B cell (primary cell): ENCODE data around the gene KCNK2. TPM values are rescaled to one million over a fixed set of nuclear protein-coding genes. Genes with fewer than 3 reads are reported as not detected.

Experiments used
- ATAC-seq: fragments of 200-7000 bp; cut with Tn5 transposase; one replicate; pipeline ENCODE4 v1.10.0; 2021; ENCODE audit warnings: low read depth, mild to moderate bottlenecking, moderate number of reproducible peaks, moderate library complexity
- CTCF ChIA-PET: fragments of 350-600 bp; sonication (Branson Sonifier 250); formaldehyde crosslinking; loops from one replicate; lab custom pipeline; 2021; ENCODE audit warnings: antibody characterized with exemption, inconsistent platforms; lab: Charles Lee
- POLR2A ChIA-PET: fragments of 350-600 bp; sonication (Branson Sonifier 250); formaldehyde crosslinking; loops from one replicate; lab custom pipeline; 2021; ENCODE audit warnings: antibody characterized with exemption; lab: Charles Lee
- DNase-seq: peaks from one replicate; pipeline ENCODE4 v3.0.0; 2013
- H2AFZ ChIP-seq: 2 replicates; pipeline ENCODE4 v1.6.1; 2012; ENCODE audit warnings: mild to moderate bottlenecking, low read depth, low read length; ENCODE audit not compliant: insufficient read depth, poor library complexity, severe bottlenecking
- H3K27ac ChIP-seq, 2 donors: 1 replicate in 1 of 2; 2 replicates in 1 of 2; pipeline ENCODE4 v1.5.1; 2012 to 2013; ENCODE audit warnings: low read length in 2 of 2, mild to moderate bottlenecking in 2 of 2, moderate library complexity in 1 of 2
- H3K27me3 ChIP-seq, 4 experiments: fragments of 200-600 bp in 1 of 4; sonication (generic) in 1 of 4; replicated peaks in 1 of 4; 1 replicate in 2 of 4; 2 replicates in 2 of 4; pipeline versions ENCODE4 v1.6.1 to v1.7.0; 2013 to 2016; ENCODE audit warnings: low read length in 3 of 4, mild to moderate bottlenecking in 2 of 4, mixed read lengths in 1 of 4, moderate library complexity in 1 of 4; ENCODE audit not compliant: insufficient read depth in 4 of 4, control insufficient read depth in 3 of 4; ENCODE audit errors: control extremely low read depth in 1 of 4
- H3K36me3 ChIP-seq, 2 experiments: replicated peaks in 1 of 2; 1 replicate in 1 of 2; 2 replicates in 1 of 2; pipeline versions ENCODE4 v1.6.1 to v1.7.1; 2013; ENCODE audit warnings: low read length in 1 of 2; ENCODE audit not compliant: insufficient read depth in 2 of 2, control insufficient read depth in 1 of 2; ENCODE audit errors: control extremely low read depth in 1 of 2, extremely low read depth in 1 of 2
- H3K4me1 ChIP-seq, 2 donors: fragments of 200-600 bp in 1 of 2; sonication (generic) in 1 of 2; 1 replicate in 1 of 2; 2 replicates in 1 of 2; pipeline versions ENCODE4 v1.5.1 to v1.6.1; 2013 to 2017; ENCODE audit warnings: low read length in 2 of 2; ENCODE audit not compliant: control insufficient read depth in 2 of 2, insufficient read depth in 2 of 2
- H3K4me2 ChIP-seq: replicated peaks from 2 replicates; pipeline ENCODE3; 2012; ENCODE audit warnings: mild to moderate bottlenecking, low read depth, low read length; ENCODE audit not compliant: poor library complexity, severe bottlenecking
- H3K4me3 ChIP-seq, 5 experiments: fragments of 200-600 bp in 1 of 5; sonication (generic) in 1 of 5; 1 replicate in 3 of 5; 2 replicates in 2 of 5; pipeline versions ENCODE4 v1.5.1 to v1.7.0; 2011 to 2016; ENCODE audit warnings: low read length in 4 of 5, mild to moderate bottlenecking in 4 of 5, low read depth in 2 of 5, control low read depth in 1 of 5, moderate library complexity in 1 of 5; ENCODE audit not compliant: insufficient read depth in 1 of 5; ENCODE audit errors: control extremely low read depth in 1 of 5, extremely low read depth in 1 of 5
- H3K79me2 ChIP-seq: fragments of 200-600 bp; sonication (generic); one replicate; pipeline ENCODE4 v1.6.0; 2016; ENCODE audit warnings: low read length; ENCODE audit not compliant: control insufficient read depth, insufficient read depth
- H3K9ac ChIP-seq: fragments of 200-600 bp; sonication (generic); 2 replicates; pipeline ENCODE4 v1.6.1; 2017; ENCODE audit warnings: mild to moderate bottlenecking, low read length, moderate library complexity
- H3K9me3 ChIP-seq, 3 donors: one replicate each; pipeline versions ENCODE4 v1.6.1 to v1.7.1; 2013; ENCODE audit warnings: low read length in 2 of 3; ENCODE audit not compliant: control insufficient read depth in 2 of 3, insufficient read depth in 1 of 3; ENCODE audit errors: control extremely low read depth in 1 of 3
- H4K20me1 ChIP-seq: 2 replicates; pipeline ENCODE4 v1.6.0; 2012; ENCODE audit warnings: mild to moderate bottlenecking, low read length; ENCODE audit not compliant: insufficient read depth, control insufficient read depth, poor library complexity, severe bottlenecking
- H3K27ac Mint-ChIP-seq: one replicate; pipeline ENCODE4 v1.8.0; 2021; ENCODE audit warnings: mixed read lengths
- H3K27me3 Mint-ChIP-seq: one replicate; pipeline ENCODE4 v1.8.0; 2021; ENCODE audit warnings: mixed read lengths
- H3K4me1 Mint-ChIP-seq: one replicate; pipeline ENCODE4 v1.8.0; 2021; ENCODE audit warnings: mixed read lengths
- H3K4me3 Mint-ChIP-seq: one replicate; pipeline ENCODE4 v1.8.0; 2021; ENCODE audit warnings: mixed read lengths
- H3K9me3 Mint-ChIP-seq: one replicate; pipeline ENCODE4 v1.8.0; 2022; ENCODE audit warnings: mixed read lengths; ENCODE audit not compliant: insufficient read depth
- EZH2 ChIP-seq: IDR thresholded peaks from 2 replicates; pipeline ENCODE4 v1.6.1; 2012; ENCODE audit warnings: borderline replicate concordance, low read depth, mild to moderate bottlenecking, moderate library complexity, low read length; ENCODE audit not compliant: insufficient read depth, poor library complexity, severe bottlenecking
- WGBS: methylation state at CpG from one replicate; pipeline ENCODE4 v1.1.5; 2013; ENCODE audit warnings: missing lambda C conversion rate; ENCODE audit not compliant: insufficient coverage; 5-methylcytosine and 5-hydroxymethylcytosine counted together
- intact Hi-C: fragments of 100-400 bp; cut with micrococcal nuclease; formaldehyde crosslinking; loops from one replicate; pipeline ENCODE4 v1.10.0; 2022
- polyA plus RNA-seq: library from polyadenylated mRNA; depleted of rRNA; stranded (reverse); fragments of >200 nt; gene quantifications from 2 replicates; pipeline ENCODE4 v1.2.3, GENCODE V29; 2012
- total RNA-seq, 2 donors: library from RNA; stranded (reverse); fragments of 120-200 nt in 1 of 2; gene quantifications; 1 replicate in 1 of 2; 2 replicates in 1 of 2; pipeline versions ENCODE4 v1.2.3 to v1.2.4, GENCODE V29; 2013 to 2022
- TF ChIP-seq, protein P1 (sequence below): fragments of 200-600 bp; IDR thresholded peaks from one replicate; pipeline ENCODE4 v1.8.0; 2022; ENCODE audit warnings: antibody characterized with exemption, mild to moderate bottlenecking

KCNK2 gene
- total and polyA plus RNA-seq, 2 donors (not counting 1 experiment from before 2014, with no cell fraction given) = not detected

DNA sequence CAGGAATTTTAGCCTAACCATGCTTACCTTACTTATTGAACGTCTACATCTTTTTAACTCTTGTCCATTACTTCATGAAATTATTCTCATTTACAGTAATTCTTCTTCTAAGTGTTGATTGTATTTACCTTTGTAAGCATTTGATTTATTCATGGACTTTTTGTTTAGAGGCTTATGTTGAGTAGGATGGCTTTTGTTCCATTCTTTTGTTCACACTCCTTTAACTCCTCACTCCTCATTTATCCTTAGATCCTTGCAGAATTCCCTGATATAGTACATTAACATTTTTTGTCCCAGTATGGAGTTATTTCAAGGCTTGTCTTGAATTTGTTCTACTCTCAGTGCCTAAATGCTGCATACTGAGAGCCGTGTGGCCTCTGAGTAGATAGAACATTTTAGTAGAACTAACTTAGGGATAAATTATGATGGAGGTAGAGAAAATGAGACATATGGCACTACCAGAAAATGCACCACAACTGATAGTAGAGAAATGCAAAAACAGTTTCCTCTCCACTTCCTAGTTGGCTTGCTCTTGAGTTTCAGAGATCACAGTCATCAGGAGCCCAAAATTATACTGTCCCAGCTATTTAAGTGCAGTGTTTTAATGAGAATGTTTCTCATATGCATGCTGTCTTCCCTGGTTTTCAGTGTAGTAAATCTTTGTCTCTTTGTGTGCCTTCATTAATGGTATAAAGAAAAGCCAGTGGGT lies 69.5 kb downstream of the KCNK2 start:
- Histone ChIP-seq H2AFZ (no peak overlapping the region), H3K9me3 (no peaks in the 10 kb centered on the region), H4K20me1 (no peaks in the 10 kb centered on the region), H3K4me1 (no peaks in the 10 kb centered on the region), H3K4me2 (no peak overlapping the region), H3K27ac (no peak overlapping the region), H3K79me2 (no peaks in the 10 kb centered on the region), H3K9ac (no peak overlapping the region), H3K36me3 (no peaks in the 10 kb centered on the region), H3K27me3 (no peaks in the 10 kb centered on the region), H3K4me3 (no peak overlapping the region)
- Mint-ChIP-seq H3K27ac (no peak overlapping the region), H3K4me1 (no peaks in the 10 kb centered on the region), H3K9me3 (no peaks in the 10 kb centered on the region), H3K27me3 (no peaks in the 10 kb centered on the region), H3K4me3 (no peak overlapping the region)
- ATAC-seq = no peak
- ChIA-PET CTCF (no interaction called here), POLR2A (no interaction called here)
- intact Hi-C loops = no loop called here
- WGBS = no CpG with 5 or more reads among the region's 2 CpGs
- TF ChIP-seq, protein P1, sequence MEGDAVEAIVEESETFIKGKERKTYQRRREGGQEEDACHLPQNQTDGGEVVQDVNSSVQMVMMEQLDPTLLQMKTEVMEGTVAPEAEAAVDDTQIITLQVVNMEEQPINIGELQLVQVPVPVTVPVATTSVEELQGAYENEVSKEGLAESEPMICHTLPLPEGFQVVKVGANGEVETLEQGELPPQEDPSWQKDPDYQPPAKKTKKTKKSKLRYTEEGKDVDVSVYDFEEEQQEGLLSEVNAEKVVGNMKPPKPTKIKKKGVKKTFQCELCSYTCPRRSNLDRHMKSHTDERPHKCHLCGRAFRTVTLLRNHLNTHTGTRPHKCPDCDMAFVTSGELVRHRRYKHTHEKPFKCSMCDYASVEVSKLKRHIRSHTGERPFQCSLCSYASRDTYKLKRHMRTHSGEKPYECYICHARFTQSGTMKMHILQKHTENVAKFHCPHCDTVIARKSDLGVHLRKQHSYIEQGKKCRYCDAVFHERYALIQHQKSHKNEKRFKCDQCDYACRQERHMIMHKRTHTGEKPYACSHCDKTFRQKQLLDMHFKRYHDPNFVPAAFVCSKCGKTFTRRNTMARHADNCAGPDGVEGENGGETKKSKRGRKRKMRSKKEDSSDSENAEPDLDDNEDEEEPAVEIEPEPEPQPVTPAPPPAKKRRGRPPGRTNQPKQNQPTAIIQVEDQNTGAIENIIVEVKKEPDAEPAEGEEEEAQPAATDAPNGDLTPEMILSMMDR = no peak
- TF ChIP-seq EZH2 = no peak
- DNase-seq = no peak

DNA sequence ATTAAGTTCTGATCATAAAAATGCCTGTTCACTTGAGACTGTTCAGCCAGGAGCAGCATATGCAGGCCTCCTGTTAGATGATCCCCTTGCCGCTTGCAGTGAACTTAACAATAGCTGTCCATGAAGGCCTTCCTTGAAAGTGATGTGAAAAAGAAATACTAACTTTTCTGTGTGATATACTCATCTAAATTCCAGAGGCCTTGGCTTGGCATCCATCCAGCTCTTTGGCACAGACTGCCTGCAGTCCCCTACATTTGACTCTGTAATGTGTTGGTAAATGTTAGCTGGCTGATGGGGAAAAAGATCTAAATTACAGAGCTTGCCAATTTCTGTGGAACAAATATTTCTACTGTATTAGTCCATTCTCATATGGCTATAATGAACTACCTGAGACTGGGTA lies 73.7 kb downstream of the KCNK2 start:
- DNase-seq (no peak), ATAC-seq (no peak)
- no peaks in the 10 kb centered on the region for H3K4me1 ChIP-seq
- Mint-ChIP-seq H3K4me3 (no peak overlapping the region), H3K9me3 (no peaks in the 10 kb centered on the region), H3K27me3 (no peaks in the 10 kb centered on the region), H3K4me1 (no peaks in the 10 kb centered on the region), H3K27ac (no peak overlapping the region)
- H3K9me3 ChIP-seq = peaks cover 0 to 3% (median 0%) of the 10 kb centered on the region in 3 donors
- H3K4me2 ChIP-seq = no peak overlapping the region
- POLR2A ChIA-PET = no interaction called here
- H3K9ac ChIP-seq = no peak overlapping the region
- no peaks in the 10 kb centered on the region for H3K36me3 ChIP-seq
- H2AFZ ChIP-seq = no peak overlapping the region
- TF ChIP-seq, protein P1 = no peak
- TF ChIP-seq EZH2 = no peak
- no peaks in the 10 kb centered on the region for H3K79me2 ChIP-seq
- H3K27me3 ChIP-seq = no peaks in the 10 kb centered on the region
- no peaks in the 10 kb centered on the region for H4K20me1 ChIP-seq
- WGBS = no CpG with 5 or more reads among the region's 1 CpG
- H3K27ac ChIP-seq = no peak overlapping the region
- intact Hi-C loops = no loop called here
- CTCF ChIA-PET = no interaction called here
- no peak overlapping the region for H3K4me3 ChIP-seq
